ENCODE measurements around the gene FAM163B.

Gene FAM163B

GRCh38 chr9:133639613-133640012 is 30.4 kb upstream of the FAM163B start:
- Histone ChIP-seq H3K9me3 (ENCODE audit: control insufficient read depth in 2 of 2, low read length in 2 of 2) (no peaks in the 10 kb centered on the region), H3K27me3 (ENCODE audit: control insufficient read depth in 2 of 2, insufficient read depth in 2 of 2, low read length in 2 of 2) (no peaks in the 10 kb centered on the region), H3K9ac (ENCODE audit: low read depth in 1 of 2, low read length in 2 of 2) (no peak overlapping the region), H3K27ac (ENCODE audit: low read depth in 2 of 2, low read length in 2 of 2) (no peak overlapping the region), H3K36me3 (ENCODE audit: control insufficient read depth in 2 of 2, insufficient read depth in 2 of 2, low read length in 2 of 2) (no peaks in the 10 kb centered on the region), H3K4me1 (ENCODE audit: control insufficient read depth in 2 of 2, insufficient read depth in 2 of 2, low read length in 2 of 2) (no peaks in the 10 kb centered on the region), H3K4me3 (ENCODE audit: low read length in 2 of 2) (no peak overlapping the region)

- H3K27ac ChIP-seq (ENCODE audit: low read depth in 2 of 2, low read length in 2 of 2) = no peak overlapping the region
- H3K9ac ChIP-seq (ENCODE audit: low read depth in 1 of 2, low read length in 2 of 2) = no peak overlapping the region
- H3K4me3 ChIP-seq (ENCODE audit: low read length in 2 of 2) = no peak overlapping the region
- H3K36me3 ChIP-seq (ENCODE audit: control insufficient read depth in 2 of 2, insufficient read depth in 2 of 2, low read length in 2 of 2) = no peaks in the 10 kb centered on the region
- H3K9me3 ChIP-seq (ENCODE audit: control insufficient read depth in 2 of 2, low read length in 2 of 2) = no peaks in the 10 kb centered on the region
- no peaks in the 10 kb centered on the region for H3K4me1 ChIP-seq (ENCODE audit: control insufficient read depth in 2 of 2, insufficient read depth in 2 of 2, low read length in 2 of 2)
- no peaks in the 10 kb centered on the region for H3K27me3 ChIP-seq (ENCODE audit: control insufficient read depth in 2 of 2, insufficient read depth in 2 of 2, low read length in 2 of 2)
These were observed 29.5 kb upstream of the FAM163B start for GRCh38 chr9:133638711-133639110.

GRCh38 chr9:133638076-133638475 is 28.9 kb upstream of the FAM163B start:
- no peak overlapping the region for H3K4me3 ChIP-seq (ENCODE audit: low read length in 2 of 2)
- H3K27ac ChIP-seq (ENCODE audit: low read depth in 2 of 2, low read length in 2 of 2) = no peak overlapping the region
- no peaks in the 10 kb centered on the region for H3K36me3 ChIP-seq (ENCODE audit: control insufficient read depth in 2 of 2, insufficient read depth in 2 of 2, low read length in 2 of 2)
- H3K9me3 ChIP-seq (ENCODE audit: control insufficient read depth in 2 of 2, low read length in 2 of 2) = no peaks in the 10 kb centered on the region
- no peaks in the 10 kb centered on the region for H3K4me1 ChIP-seq (ENCODE audit: control insufficient read depth in 2 of 2, insufficient read depth in 2 of 2, low read length in 2 of 2)
- no peaks in the 10 kb centered on the region for H3K27me3 ChIP-seq (ENCODE audit: control insufficient read depth in 2 of 2, insufficient read depth in 2 of 2, low read length in 2 of 2)
- H3K9ac ChIP-seq (ENCODE audit: low read depth in 1 of 2, low read length in 2 of 2) = no peak overlapping the region

GRCh38 chr9:133637451-133638055 is 28.4 kb upstream of the FAM163B start:
- no peak overlapping the region for H3K27ac ChIP-seq (ENCODE audit: low read depth in 2 of 2, low read length in 2 of 2)
- H3K27me3 ChIP-seq (ENCODE audit: control insufficient read depth in 2 of 2, insufficient read depth in 2 of 2, low read length in 2 of 2) = no peaks in the 10 kb centered on the region

GRCh38 chr9:133636902-133637301 is 27.7 kb upstream of the FAM163B start:
- Histone ChIP-seq H3K27ac (ENCODE audit: low read depth in 2 of 2, low read length in 2 of 2) (no peak overlapping the region), H3K9ac (ENCODE audit: low read depth in 1 of 2, low read length in 2 of 2) (no peak overlapping the region), H3K36me3 (ENCODE audit: control insufficient read depth in 2 of 2, insufficient read depth in 2 of 2, low read length in 2 of 2) (no peaks in the 10 kb centered on the region), H3K27me3 (ENCODE audit: control insufficient read depth in 2 of 2, insufficient read depth in 2 of 2, low read length in 2 of 2) (no peaks in the 10 kb centered on the region), H3K4me1 (ENCODE audit: control insufficient read depth in 2 of 2, insufficient read depth in 2 of 2, low read length in 2 of 2) (no peaks in the 10 kb centered on the region), H3K4me3 (ENCODE audit: low read length in 2 of 2) (no peak overlapping the region), H3K9me3 (ENCODE audit: control insufficient read depth in 2 of 2, low read length in 2 of 2) (no peaks in the 10 kb centered on the region)

More at GRCh38 chr9:133637451-133638055, 28.4 kb upstream of the FAM163B start:
- H3K4me1 ChIP-seq (ENCODE audit: control insufficient read depth in 2 of 2, insufficient read depth in 2 of 2, low read length in 2 of 2) = no peaks in the 10 kb centered on the region
- H3K4me3 ChIP-seq (ENCODE audit: low read length in 2 of 2) = no peak overlapping the region
- no peaks in the 10 kb centered on the region for H3K36me3 ChIP-seq (ENCODE audit: control insufficient read depth in 2 of 2, insufficient read depth in 2 of 2, low read length in 2 of 2)
- H3K9me3 ChIP-seq (ENCODE audit: control insufficient read depth in 2 of 2, low read length in 2 of 2) = no peaks in the 10 kb centered on the region
- no peak overlapping the region for H3K9ac ChIP-seq (ENCODE audit: low read depth in 1 of 2, low read length in 2 of 2)

- Histone ChIP-seq H3K9ac (ENCODE audit: low read depth in 1 of 2, low read length in 2 of 2) (no peak within 1 kb of the TSS), H3K9me3 (ENCODE audit: control insufficient read depth in 2 of 2, low read length in 2 of 2) (no peaks in the 10 kb centered on the region), H3K36me3 (ENCODE audit: control insufficient read depth in 2 of 2, insufficient read depth in 2 of 2, low read length in 2 of 2) (no peaks in the 10 kb centered on the region), H3K27me3 (ENCODE audit: control insufficient read depth in 2 of 2, insufficient read depth in 2 of 2, low read length in 2 of 2) (no peaks in the 10 kb centered on the region), H3K4me3 (ENCODE audit: low read length in 2 of 2) (no peak within 1 kb of the TSS), H3K27ac (ENCODE audit: low read depth in 2 of 2, low read length in 2 of 2) (no peak within 1 kb of the TSS), H3K4me1 (ENCODE audit: control insufficient read depth in 2 of 2, insufficient read depth in 2 of 2, low read length in 2 of 2) (no peaks in the 10 kb centered on the region)
These were observed 26.6 kb upstream of the FAM163B start, which contains the start of gene DBH for GRCh38 chr9:133635533-133636531. DBH (plus strand) TSS chr9:133636363; CDS start chr9:133636372, 9 bp downstream.

GRCh38 chr9:133635098-133635497 is 25.9 kb upstream of the FAM163B start:
- Histone ChIP-seq H3K9me3 (ENCODE audit: control insufficient read depth in 2 of 2, low read length in 2 of 2) (no peaks in the 10 kb centered on the region), H3K27ac (ENCODE audit: low read depth in 2 of 2, low read length in 2 of 2) (no peak overlapping the region), H3K36me3 (ENCODE audit: control insufficient read depth in 2 of 2, insufficient read depth in 2 of 2, low read length in 2 of 2) (no peaks in the 10 kb centered on the region), H3K27me3 (ENCODE audit: control insufficient read depth in 2 of 2, insufficient read depth in 2 of 2, low read length in 2 of 2) (no peaks in the 10 kb centered on the region), H3K4me3 (ENCODE audit: low read length in 2 of 2) (no peak overlapping the region), H3K4me1 (ENCODE audit: control insufficient read depth in 2 of 2, insufficient read depth in 2 of 2, low read length in 2 of 2) (no peaks in the 10 kb centered on the region), H3K9ac (ENCODE audit: low read depth in 1 of 2, low read length in 2 of 2) (no peak overlapping the region)

- no peaks in the 10 kb centered on the region for H3K9me3 ChIP-seq (ENCODE audit: control insufficient read depth in 2 of 2, low read length in 2 of 2)
- H3K4me3 ChIP-seq (ENCODE audit: low read length in 2 of 2) = no peak overlapping the region
- no peaks in the 10 kb centered on the region for H3K36me3 ChIP-seq (ENCODE audit: control insufficient read depth in 2 of 2, insufficient read depth in 2 of 2, low read length in 2 of 2)
- no peaks in the 10 kb centered on the region for H3K27me3 ChIP-seq (ENCODE audit: control insufficient read depth in 2 of 2, insufficient read depth in 2 of 2, low read length in 2 of 2)
- no peak overlapping the region for H3K27ac ChIP-seq (ENCODE audit: low read depth in 2 of 2, low read length in 2 of 2)
- H3K4me1 ChIP-seq (ENCODE audit: control insufficient read depth in 2 of 2, insufficient read depth in 2 of 2, low read length in 2 of 2) = no peaks in the 10 kb centered on the region
- H3K9ac ChIP-seq (ENCODE audit: low read depth in 1 of 2, low read length in 2 of 2) = no peak overlapping the region
These were observed 25.0 kb upstream of the FAM163B start for GRCh38 chr9:133634081-133634691.

GRCh38 chr9:133633681-133634080 is 24.5 kb upstream of the FAM163B start:
- Histone ChIP-seq H3K4me1 (ENCODE audit: control insufficient read depth in 2 of 2, insufficient read depth in 2 of 2, low read length in 2 of 2) (no peaks in the 10 kb centered on the region), H3K27me3 (ENCODE audit: control insufficient read depth in 2 of 2, insufficient read depth in 2 of 2, low read length in 2 of 2) (no peaks in the 10 kb centered on the region), H3K9me3 (ENCODE audit: control insufficient read depth in 2 of 2, low read length in 2 of 2) (no peaks in the 10 kb centered on the region), H3K4me3 (ENCODE audit: low read length in 2 of 2) (no peak overlapping the region), H3K27ac (ENCODE audit: low read depth in 2 of 2, low read length in 2 of 2) (no peak overlapping the region), H3K9ac (ENCODE audit: low read depth in 1 of 2, low read length in 2 of 2) (no peak overlapping the region), H3K36me3 (ENCODE audit: control insufficient read depth in 2 of 2, insufficient read depth in 2 of 2, low read length in 2 of 2) (no peaks in the 10 kb centered on the region)
